Fibroblast of skin of right biceps (primary cell): ENCODE measurements around the gene ZDHHC12.

Experiments
- DNase-seq: peaks from one replicate; pipeline ENCODE4 v3.0.0-alpha.2; 2013

ZDHHC12 gene

DNA sequence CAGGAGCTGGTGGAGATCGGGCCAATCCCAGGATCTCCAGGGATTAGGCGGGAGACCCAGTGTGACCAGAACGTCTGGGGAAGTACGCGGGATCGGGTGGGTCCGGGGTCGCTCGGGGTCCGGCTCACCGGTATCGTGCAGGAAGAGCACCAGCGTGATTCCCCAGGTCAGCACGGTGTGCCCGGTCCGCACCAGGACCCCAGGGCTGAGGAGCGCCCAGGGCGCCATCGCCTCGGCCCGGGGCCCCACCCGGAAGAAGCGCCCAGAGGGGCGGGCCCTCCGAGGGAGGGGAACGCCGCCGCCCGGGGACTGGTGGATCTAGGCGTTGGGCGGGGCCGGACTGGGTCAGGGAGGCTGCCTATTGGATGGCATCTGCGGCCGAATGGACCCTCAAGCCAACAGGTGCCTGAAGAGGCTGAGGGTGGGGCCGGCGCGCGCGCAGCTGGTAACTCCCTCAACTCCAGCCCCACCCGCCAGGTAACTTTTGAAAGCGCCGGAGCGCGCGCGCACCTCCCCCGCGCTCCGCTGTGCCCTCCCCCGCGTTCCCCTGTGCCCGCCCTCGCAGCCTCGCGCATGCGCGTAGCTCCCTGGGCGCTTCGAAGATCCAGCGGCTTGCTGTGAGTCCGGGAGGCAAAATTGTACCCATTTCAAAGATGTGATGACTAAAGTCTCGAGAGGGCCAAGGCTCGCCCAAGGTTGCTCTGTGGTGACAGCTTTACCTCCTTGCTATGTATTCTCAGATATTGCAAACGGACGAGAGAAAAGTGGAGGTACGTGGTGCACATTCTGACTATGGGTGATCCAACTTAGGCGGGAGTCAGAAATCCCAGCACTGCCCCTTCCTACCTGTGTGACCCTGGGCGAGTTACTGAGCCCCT, at the start of gene ZDHHC12:
TSS of gene ZDHHC12 (minus strand) at position 262 of the 878 bp plus-strand sequence. CDS start at position 228, 34 bp downstream.
- peak; percentile 95 for DNase-seq

GRCh38 chr9:128773049-128773448, 49.1 kb upstream of the ZDHHC12 start:
- DNase-seq, result no peak

GRCh38 chr9:128771745-128772519, 48.0 kb upstream of the ZDHHC12 start, which contains the start of gene ZER1:
TSS of gene ZER1 (minus strand) at chr9:128771927. CDS start at chr9:128755565, 16,362 bp downstream.
- DNase-seq, result peak; percentile 90

DNA sequence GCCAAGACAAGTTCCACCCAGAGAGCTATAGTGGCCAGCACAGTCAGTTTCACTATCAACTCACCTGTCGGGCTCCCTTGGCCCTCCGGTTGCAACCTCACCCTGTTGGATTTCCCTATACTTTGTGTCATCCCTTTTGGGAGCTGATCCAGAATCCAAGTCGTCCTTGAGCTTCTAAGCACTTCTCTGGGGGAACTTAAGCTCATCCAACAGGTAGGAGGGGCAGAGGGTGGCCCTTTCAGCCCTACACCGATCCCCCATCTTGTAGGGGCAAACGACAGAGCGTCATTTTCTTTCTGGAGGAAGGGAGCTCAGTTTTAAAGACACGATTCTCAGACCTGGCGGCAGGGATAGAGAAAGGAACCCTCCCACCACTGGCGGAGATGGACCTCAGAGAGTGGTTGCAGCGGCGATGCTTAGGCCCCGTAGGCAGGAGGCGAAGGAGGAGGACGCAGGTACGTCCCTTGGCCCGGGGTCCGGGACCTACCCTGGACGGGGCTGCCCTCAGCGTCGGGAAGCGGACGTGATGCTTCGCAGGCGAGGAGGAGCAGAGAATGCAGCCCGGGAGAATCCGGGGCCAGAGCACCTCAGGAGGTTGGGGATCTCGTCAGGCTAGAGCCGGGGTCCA, 47.3 kb upstream of the ZDHHC12 start:
- DNase-seq, result peak; percentile 5

- no peak for DNase-seq
These were observed 46.5 kb upstream of the ZDHHC12 start for GRCh38 chr9:128770286-128771030.

DNA sequence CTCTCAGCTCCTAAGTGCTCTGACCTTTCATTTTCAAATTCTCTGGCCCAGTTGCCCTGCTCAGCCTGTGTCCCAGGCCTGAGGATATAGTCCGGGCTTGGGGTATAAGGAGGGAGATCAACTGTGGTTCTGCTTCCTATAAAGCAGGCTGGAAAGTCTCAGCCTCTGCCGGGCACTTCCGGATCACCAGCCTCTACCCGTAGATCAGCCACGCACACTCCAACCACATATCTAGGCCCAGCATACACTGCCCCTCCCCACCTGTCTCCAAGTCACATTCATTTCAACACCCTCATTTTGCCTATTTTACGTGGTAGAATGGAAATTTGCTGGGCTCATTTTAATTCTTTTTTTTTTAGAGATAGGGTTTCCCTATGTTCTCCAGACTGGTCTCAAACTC, 44.7 kb upstream of the ZDHHC12 start:
- DNase-seq, result no peak

GRCh38 chr9:128765499-128765898, 41.6 kb upstream of the ZDHHC12 start:
- no peak for DNase-seq

- DNase-seq, result no peak
These were observed 40.4 kb upstream of the ZDHHC12 start for GRCh38 chr9:128764361-128764760.

GRCh38 chr9:128762671-128763449, 38.9 kb upstream of the ZDHHC12 start:
- no peak for DNase-seq

DNA sequence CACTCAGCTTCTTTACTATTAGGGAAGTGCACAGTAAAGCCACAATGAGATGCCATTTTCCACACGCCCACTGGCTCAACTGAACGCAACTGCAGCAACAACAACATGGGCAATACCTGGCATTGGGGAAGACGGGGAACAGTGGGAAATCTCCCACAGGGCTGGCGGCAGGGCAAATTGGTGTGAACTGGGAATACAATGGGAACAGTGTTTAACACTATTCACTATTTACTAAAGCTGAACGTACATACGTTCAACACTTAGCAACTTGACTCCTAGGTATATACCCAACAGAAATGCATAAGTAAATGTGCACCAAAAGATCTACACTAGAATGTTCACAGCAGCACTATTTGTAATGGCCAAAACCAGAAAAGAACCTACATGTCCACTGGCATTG, 33.7 kb upstream of the ZDHHC12 start:
- no peak for DNase-seq

- DNase-seq, result no peak
These were observed 29.7 kb upstream of the ZDHHC12 start for GRCh38 chr9:128753627-128754026.

DNA sequence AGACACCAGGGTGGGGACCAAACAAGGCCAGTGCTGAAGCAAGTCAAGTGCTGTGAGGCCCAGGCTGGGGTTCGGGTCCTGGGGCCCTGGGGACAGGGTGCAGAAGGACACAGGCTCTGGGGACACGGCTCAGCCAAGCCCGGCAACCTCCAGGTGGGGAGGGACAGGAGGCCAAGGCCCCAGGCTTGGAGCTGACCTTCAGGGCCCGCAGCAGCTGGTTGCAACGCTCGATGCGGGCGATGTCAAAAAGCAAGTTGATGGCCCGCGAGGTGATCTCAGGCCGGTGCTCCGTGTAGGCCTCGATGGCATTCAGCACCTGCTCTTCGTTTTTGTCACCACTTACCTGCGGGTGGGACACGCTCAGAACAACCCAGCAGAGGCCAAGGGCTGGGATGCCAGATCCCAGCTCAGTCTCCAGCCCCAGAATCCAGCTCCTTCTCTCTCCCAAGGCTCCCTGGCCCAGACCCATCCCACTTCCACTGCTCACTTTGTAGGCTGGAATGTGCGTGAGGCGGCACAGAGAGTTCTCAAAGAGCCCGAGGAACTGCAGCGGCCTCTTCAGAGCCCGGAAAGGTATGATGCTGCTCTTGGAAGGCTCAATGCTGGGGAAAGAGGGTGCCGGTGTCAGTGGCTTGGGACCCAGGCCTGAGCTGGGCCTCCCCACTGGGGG, 27.1 kb upstream of the ZDHHC12 start:
- DNase-seq, result no peak

DNA sequence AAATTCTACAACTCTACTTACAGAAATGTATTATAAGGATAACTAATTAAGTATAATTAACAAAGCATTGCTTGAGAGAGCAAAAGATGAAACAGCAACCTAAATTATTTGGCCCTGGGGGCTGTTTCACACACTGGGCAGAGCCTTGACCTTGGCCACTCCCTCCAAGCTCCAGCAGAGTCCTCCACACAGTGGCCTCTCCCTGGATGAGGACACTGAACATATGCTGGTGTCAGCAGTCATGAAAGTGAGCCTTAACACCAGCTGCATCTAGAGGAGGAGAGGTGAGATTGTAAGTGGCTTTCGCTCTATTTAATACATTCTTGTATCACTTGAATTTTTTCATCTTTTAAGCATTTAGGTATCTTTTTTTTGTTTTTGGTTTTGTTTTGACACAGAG, 23.3 kb upstream of the ZDHHC12 start:
- DNase-seq, result no peak

GRCh38 chr9:128743421-128743820, 19.5 kb upstream of the ZDHHC12 start:
- no peak for DNase-seq

GRCh38 chr9:128742401-128742800, 18.5 kb upstream of the ZDHHC12 start:
- DNase-seq, result no peak

DNA sequence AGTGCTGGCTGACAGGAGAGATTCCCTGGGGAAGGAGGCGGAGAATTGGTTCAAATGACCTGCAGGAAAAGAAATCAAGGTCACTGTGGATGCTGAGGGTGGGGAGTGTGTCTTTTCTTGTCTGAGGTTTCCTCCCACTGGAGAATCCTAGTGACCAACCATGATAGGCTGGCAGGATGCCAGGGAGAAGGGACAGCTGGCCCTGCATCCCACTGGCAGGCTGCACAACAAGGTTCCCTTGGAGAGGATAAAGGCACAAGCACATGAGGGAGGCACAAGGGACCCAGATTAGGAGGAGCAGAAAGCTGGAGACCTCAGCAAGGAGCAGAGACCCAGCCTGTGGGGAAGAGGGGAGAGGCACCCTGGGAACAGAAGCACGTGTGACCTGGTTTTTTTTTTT, 11.4 kb upstream of the ZDHHC12 start:
- no peak for DNase-seq

GRCh38 chr9:128733256-128733655, 9.3 kb upstream of the ZDHHC12 start:
- peak; percentile 86 for DNase-seq

DNA sequence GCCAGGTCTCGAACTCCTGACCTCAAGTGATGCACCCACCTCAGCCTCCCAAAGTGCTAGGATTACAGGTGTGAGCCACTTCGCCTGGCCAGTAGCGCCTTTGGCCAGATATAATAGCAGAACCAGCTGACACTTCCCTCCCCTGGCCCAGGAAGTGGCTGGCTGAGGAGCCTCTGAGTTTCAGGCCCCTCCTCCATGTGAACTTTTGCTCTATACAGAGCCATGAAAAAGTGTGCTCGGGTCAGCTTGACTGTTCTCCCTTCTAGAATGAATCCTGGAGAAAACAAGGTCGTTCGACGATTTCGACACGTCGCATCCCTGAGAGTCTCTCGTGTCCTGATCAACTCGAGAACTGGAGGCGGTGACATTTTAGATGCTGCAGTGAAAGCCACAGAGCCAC, 8.6 kb upstream of the ZDHHC12 start:
- DNase-seq, result no peak

DNA sequence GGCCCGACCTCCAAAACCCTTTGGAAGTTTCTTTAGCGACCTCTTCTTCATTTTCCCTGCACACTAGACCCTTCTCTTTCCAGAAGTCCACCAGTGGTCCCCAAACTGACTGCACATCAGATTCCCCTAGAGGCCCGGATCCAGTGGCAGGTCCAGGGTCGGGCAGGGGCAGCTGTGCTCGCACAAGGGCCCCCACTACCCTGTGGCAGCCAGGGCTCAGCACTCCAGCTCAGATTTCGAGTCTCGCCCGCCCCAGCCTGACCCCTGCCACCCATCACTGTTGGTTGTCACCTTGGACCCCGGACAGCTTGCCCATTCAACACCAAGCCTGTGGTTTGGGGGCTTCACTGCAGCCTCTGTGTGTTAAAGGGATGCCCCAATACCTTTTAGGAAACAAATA, 7.8 kb upstream of the ZDHHC12 start:
- DNase-seq, result no peak

DNA sequence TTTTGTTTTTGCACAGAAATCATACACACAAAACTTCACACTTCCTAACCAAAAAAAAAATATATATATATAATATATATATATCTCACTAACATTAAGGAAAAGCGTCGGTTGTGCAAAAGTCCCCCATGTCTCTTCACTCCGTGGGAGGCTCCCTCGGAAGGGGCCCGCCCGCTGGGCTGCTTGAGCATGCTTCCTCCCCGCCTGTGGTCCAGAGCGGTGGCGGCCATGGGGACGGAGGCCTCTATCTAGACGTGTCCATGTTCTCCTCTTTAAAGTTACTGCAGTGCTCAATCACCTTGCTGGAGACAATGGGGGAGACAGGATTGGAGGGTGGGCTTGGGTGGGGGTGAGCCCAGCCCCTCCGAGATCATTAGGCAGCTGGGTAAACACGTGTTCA, 7.2 kb upstream of the ZDHHC12 start:
- DNase-seq, result no peak
